Peyer's patch (tissue), 4 donors: ENCODE results near the gene MAP7D3.

Experiments
- POLR2A ChIP-seq, 2 donors: fragments of 450-650 bp; IDR thresholded peaks; one replicate each; pipeline ENCODE4 v1.5.1; 2017; ENCODE audit warnings: antibody characterized with exemption in 2 of 2, mild to moderate bottlenecking in 2 of 2, moderate library complexity in 2 of 2
- TF ChIP-seq, protein P1 (sequence below), 6 experiments: fragments of 450-650 bp in 4 of 6; fragments of 200-600 bp in 2 of 6; sonication (generic) in 1 of 6; IDR thresholded peaks; one replicate each; pipeline ENCODE4 v1.5.1; 2017 to 2019; ENCODE audit warnings: antibody characterized with exemption in 6 of 6, mild to moderate bottlenecking in 3 of 6, moderate library complexity in 1 of 6

DNA sequence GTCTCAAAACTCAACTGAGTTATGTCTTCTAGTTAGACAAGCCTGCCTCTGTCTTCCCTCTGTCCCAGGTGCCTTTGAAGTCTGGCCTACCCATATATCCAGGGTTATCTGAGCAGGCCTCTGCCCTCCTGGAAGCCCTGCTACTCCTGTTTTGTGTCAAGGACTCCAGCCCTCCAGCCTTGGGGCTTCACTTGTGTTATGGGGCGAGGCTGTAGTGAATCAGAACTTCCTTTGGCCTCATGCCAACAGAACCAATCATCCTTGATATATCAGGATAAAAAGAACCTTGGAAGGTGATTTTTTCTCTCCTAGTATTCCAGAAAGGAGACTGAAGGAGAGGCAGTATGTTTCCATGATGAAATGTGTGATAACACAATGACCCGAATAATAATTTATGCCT is 40.6 kb upstream of the MAP7D3 start:
- no peak for TF ChIP-seq POLR2A (IDR thresholded peaks at IDR 0.05)
- TF ChIP-seq, protein P1, sequence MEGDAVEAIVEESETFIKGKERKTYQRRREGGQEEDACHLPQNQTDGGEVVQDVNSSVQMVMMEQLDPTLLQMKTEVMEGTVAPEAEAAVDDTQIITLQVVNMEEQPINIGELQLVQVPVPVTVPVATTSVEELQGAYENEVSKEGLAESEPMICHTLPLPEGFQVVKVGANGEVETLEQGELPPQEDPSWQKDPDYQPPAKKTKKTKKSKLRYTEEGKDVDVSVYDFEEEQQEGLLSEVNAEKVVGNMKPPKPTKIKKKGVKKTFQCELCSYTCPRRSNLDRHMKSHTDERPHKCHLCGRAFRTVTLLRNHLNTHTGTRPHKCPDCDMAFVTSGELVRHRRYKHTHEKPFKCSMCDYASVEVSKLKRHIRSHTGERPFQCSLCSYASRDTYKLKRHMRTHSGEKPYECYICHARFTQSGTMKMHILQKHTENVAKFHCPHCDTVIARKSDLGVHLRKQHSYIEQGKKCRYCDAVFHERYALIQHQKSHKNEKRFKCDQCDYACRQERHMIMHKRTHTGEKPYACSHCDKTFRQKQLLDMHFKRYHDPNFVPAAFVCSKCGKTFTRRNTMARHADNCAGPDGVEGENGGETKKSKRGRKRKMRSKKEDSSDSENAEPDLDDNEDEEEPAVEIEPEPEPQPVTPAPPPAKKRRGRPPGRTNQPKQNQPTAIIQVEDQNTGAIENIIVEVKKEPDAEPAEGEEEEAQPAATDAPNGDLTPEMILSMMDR (IDR thresholded peaks at IDR 0.05), result no peak
